ENCODE measurements around the gene OPN4.

The OPN4 gene

DNA sequence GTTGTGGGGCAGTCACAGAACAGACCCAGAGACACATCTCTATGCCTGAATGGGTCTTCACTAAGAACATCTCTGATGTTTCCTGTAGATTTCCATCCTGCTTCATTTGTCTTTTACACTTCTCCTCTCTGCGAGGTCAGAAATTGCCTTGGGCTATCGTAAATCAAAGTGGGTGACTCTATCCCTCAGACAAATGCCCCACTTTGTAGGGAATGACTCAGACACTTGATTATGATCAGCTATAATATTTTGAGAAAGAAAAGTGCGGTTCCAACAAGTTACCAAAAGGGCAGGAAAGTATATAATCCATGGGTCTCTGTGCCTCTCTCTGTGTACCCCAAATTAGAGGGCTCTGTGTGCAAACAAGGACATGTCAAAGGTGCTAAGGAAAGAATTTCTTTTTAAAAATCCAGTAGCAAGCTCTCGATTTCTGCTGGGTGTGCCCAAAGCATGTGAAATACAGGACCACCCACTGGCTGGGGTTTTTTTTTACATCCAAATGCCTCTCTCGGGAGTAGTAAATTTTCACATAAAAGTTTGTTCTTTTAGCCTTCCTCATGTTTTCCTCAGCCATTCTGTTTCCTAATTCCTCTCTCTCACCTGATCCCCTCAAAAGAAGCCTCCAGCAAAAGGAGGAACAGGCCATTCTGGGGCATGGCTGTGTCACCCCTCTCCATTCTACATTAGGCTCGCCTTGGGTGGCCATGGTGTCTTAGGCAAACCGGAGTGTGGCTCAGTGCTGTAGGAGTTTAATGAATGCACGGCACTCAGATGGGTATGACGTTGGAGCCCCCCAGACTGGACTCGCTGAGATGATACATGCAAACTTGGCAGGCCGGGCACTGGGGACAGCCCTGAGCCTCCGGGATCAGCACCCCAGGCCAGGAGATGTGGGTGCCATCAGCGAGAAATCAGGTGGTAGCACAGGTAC is 6.3 kb upstream of the OPN4 start:
- no peak for DNase-seq (ENCODE audit: low read depth)

DNA sequence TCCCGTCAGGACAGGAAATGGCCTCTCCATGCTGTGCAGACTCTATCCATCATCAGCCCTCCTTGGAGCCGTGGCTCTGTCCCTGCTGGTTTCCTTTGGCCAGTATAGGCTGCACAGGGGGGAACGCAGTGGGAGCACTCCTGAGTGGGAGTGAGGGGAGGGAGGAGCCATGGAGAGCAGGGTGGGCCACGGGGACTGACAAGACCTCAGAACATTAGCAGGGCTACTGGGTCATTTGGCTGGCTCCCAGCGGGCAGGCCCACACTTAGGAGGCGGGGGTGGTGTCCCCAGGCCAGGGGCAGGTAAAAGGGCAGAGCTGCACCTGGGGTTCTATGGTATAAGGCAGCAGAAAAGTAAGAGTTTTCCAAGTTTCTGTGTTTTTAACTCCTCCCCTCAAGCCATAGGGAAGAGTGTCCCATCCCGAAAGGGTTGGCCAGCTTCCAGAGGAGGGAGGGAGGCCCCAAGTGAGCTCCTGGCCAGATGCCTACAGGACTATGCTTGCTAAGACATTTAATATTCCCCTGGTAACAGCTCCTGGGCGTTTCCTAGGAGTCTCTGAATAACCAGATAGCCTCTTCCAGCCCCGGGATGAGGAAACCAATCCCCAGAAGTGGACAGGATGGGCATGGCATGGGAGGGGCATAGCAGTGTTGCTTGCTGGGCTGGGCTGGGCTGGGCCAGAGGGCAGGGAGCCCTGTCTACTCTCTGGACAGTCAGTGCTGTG is 5.5 kb upstream of the OPN4 start:
- no peak for DNase-seq (ENCODE audit: low read depth)

DNA sequence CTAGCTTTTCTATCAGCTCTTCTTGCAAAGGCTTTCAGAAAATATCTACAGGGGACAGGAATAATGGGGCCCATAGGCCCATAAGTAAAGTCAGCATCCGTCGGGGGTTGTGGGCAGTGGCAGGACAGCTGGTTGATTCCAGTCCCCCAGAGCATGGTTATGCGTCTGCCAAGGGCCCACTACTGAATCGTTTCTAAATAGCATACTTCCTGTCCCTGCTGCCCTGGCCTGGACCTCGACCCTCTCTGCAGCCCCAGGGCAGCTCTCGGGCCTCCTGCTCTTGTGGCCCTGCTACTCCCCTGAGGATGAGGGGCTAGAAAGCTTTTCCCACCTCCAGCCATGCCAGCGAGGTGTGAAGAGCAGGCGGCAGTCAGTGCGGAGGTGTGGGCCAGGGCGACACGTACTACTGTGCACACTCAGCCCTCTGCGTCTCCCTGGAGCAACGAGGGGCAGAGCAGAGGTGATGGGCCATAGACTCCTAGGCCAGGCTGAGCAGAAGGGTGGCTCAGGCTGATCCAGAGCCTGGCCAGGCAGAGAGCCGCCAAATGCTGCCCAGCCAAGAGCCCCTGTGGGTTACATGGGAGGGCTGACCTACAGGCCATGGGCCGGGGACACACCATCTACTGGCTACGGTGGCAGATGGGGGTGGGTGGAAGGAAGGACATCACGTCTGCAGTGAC is 4.7 kb upstream of the OPN4 start:
- no peak for DNase-seq (ENCODE audit: low read depth)

DNA sequence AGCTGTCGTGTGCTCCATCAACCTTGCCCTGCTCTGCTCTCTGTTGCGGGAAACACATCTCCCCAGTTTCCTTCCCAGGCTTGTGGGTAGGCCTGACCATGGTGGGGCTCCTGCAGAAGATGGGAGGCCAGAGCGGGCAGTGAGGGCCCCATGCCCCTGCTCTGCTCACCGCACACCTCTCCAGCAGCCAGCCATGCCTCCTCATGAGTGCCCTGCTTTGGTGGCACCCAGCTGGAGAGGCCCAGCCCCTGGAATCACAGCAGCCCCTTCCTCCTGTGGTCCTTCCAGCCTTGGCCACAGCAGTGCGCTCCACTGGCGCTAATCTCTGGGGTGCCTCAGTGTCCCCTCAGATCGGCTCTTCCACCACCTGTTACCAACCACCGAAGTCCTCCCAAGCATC is 4.2 kb upstream of the OPN4 start:
- no peak for DNase-seq (ENCODE audit: low read depth)

DNA sequence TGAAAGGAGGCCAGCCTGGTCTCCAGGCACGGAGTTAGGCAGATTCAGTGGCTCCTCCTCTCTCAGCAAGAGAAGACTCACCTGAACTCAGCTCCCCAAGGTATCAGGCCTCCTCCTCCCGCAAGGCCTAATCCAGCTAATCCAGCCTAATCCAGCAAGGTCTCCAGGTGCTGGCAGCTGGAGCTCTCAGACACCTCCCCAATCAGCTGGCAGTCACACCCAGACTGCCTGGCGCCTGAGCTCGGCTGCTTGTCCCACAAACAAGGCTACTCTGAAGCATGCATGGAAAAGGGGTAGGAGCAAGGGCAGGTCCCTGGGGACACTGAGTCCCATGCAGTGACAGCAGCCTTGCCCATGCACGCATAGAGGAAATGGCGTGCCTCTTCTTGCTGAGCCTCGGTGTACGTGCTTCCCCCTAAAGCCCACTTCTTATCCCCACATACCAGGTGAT is 3.3 kb upstream of the OPN4 start:
- DNase-seq (ENCODE audit: low read depth) = no peak

DNA sequence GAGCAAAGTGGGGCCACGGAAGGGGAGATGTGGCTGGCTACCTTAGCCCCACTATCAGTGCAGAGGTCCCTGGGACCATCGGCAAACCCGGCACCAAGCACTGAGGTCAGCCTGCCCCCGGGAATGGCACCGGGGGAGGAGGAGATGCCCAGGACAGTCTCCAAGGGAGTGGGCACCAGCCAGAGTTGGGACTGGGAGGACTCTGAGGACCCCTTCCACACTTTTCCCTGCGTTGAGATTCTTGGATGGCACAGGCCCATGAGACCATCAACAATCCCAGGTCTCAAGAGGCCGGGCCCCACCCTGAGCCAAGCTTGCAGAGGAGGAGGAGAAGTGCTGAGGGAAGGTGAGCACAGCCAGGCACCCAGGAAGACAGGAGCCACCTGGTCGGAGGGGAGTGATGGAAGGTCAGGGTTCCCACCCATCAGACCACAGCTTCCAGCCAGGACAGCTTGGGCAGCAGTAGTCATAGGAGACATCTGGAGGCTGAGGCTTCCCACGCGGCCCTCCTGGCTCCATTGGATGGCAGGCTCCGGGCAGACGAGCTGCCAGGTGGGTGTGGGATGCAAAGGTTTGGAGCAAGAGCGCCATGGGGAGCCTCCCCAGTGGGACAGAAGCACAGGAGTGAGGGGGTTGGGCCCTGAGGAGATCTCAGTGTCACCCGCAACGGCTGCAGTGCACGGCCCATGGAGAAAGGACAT is 2.6 kb upstream of the OPN4 start:
- DNase-seq (ENCODE audit: low read depth) = no peak

DNA sequence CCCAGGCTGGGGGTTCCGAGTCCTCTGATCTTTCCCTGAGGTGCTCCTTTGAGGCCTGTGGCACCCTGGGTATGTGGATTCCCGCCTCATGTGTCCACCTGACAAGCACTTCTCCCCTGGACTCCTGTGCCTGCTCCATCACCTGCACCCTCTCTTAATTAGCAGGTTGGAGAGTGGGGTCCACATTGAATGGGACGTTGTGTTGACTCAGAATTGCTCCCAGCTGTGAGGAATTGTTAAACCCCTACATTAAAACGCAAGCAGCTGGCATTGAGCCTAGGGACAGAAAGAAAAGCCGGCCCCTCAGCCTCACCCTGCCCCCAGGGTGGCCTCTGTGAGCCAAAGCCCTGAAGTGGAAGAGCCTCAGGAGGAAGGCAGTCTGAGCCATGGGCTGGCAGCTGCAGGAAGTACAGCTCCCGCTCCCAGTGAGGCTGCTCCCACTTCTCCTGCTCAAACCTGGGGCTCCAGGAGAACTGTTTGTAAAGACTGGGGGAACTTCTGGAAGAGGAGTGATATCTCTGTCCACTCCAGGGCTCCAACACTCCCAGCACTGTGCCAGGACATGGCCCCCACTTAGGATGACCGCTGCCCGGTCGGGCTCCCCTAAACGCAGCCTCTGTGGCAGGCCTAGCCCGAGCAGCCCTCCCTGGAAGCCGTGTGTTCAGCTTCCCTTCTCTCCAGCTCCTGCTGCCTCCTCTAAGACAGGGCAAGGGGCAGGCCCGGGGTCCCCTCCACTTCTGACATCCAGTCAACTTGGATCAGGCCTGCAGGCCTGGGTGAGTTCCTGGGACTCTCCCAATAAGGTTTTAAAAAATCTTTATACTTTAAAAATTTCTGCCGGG is 1.8 kb upstream of the OPN4 start:
- no peak for DNase-seq (ENCODE audit: low read depth)

DNA sequence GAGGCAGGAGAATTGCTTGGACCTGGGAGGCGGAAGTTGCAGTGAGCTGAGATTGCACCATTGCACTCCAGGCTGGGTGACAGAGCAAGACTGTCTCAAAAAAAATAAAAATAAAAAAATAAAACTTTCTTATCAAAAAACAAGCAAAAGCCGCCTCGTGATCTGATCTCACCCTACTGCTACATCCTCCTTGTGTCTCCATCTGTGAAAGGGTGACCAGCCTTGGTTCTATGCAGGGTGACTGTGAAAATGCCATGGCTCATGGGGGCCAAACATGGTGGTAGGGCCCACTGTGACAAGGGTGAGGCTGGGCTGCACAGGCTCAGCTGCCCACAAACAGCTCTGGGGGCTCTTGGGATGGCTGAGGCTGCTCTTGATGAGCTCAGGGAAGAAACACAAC is 968 bp upstream of the OPN4 start:
- DNase-seq (ENCODE audit: low read depth) = no peak

DNA sequence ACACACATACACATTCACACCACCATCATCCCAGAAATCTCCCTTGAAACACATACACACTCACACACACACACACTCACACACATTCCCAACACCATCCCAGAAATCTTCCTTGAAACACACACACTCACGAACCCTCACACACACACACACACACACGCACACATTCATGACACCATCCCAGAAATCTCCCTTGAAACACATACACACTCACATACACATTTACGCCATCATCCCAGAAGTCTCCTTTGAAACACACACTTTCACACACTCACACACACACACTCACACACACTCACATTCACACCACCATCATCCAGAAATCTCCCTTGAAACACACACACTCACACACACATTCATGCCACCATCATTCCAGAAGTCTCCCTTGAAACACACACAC is 360 bp upstream of the OPN4 start:
- DNase-seq (ENCODE audit: low read depth) = no peak

DNA sequence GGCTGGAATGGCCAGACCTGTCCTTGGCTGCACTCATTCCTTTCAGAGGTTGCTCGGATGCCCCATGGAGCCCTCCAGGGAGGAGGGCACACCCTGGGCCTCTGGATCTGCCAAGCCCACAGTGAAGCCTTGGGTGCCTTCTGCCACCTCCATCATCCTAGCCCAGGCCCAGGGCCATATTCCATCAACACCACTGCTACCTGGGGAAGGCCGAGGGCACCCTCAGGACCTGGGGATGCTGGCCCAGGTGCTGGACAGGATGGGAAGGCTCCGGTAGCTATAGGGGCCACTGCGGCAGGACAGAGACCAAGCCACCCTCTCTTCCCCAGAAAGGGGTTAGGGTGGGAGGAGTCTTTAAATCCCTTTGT is 810 bp downstream of the OPN4 start:
- DNase-seq (ENCODE audit: low read depth) = no peak

DNA sequence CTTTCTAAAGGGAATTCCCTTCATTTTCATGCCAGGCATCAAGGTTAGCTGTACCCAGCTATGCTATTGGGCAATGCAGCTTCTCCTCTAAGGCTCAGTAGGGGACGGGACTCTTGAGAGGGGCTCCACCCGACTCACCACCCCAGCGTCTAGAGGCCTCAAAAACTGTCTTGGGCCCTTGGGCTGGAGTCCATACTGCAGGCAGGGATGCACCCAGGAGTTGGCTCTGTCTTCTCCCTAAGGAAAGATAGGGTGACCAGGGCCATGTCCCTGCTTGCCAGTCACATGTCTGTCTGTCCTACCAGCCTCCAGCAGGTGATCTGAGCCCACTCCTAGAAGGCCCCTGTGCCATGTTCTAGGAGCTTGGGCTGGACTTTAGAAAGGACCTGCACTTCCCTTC is 1.2 kb downstream of the OPN4 start:
- no peak for DNase-seq (ENCODE audit: low read depth)

DNA sequence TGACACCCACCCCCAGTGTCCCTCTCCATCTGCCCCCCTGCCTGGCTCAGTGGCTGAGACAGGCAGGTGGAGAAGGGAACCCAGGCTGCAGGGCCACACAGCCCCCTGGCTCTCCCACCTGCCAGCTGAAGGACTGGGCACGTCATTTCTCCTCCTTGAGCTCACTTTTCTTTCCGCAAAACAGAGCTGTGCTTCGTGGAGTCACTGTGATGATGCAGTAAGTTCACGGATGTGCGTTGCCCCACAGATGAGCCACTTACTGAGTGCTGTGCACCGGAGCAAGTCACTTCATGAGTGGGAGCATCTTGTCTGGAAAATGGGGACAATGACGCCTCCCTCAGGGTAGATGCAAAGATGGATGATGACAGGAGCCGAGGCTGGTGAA is 2.7 kb downstream of the OPN4 start:
- DNase-seq (ENCODE audit: low read depth) = no peak

DNA sequence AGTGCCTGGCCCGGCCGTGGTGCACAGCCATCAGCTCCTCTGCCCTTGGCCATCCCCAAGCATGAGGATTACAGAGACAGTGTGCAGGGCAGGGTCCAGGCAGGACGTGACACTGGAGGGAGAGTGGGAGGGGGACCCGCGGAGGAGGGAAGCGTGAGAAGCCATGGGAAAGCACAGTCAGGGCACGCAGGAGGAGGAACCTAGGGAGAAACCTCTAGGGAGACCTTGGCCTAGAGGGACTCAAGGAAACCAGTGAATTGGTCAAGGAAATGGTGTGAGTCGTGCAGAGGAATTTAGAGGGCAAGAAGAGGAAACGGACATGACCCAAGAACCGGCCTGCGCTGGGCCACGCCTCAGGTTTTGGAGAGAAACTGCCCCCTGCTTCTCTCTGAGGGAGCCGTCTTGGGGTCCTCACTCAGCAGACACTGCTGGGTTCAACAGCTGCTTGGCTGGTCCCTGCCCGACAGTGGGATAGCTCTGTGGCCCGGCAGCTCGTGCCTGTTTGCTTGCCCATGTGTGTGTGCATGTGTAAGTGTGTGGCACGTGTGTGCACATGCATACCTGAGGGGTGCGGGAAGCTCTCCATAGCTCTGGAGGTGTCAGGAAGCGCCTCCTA is 3.2 kb downstream of the OPN4 start:
- no peak for DNase-seq (ENCODE audit: low read depth)

DNA sequence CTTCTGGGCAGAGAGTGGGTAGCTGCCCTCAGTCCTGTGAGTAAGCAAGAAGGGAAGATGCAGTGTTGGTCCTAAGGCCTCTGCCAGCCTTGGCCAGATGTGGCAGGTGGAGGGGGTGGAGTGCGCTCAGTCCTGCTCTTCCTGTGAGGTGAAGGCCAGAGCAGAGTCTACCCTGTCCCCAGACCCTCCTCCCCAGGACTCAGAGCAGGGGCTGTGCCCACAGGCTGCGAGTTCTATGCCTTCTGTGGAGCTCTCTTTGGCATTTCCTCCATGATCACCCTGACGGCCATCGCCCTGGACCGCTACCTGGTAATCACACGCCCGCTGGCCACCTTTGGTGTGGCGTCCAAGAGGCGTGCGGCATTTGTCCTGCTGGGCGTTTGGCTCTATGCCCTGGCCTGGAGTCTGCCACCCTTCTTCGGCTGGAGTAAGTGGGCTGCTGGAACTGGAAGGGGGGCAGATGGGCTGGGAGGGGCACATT is 4.0 kb downstream of the OPN4 start:
- DNase-seq (ENCODE audit: low read depth) = no peak

DNA sequence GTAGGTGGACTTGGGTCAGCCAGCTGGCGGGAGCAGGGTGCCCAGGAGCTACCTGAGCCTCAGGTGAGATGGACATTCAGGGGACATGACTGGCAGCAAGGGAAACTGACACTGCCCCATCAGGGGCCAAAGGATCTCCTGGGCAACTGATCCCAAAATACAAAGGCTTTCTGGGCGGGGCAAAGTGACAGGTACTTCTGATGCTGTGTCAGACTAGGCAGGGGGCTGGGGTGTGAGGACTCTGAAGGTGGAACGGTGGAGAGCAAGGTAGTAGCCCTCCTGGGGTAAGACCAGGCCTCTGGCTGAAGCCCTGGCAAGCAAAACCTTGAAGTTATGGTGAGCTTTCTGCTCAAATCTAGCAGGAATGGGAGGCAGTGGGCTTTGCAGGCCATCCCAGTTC is 4.4 kb downstream of the OPN4 start:
- DNase-seq (ENCODE audit: low read depth) = no peak

DNA sequence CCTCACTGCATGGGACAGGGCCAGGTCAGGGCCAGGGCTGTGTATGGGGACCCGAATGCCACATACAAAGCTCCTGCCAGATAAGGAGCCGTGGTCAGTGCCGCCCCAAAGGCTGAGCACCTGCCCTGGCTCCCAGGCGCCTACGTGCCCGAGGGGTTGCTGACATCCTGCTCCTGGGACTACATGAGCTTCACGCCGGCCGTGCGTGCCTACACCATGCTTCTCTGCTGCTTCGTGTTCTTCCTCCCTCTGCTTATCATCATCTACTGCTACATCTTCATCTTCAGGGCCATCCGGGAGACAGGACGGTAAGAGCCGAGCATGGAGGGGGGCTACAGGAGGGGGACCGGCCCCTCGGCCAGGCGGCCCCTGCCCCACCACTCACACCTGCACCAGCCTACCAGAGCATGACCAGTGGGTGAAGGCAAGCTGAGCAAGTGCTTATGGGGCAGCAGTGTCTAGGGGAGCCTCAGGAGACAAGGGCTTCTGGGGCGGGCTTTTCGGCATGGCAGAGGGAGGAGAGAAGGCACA is 4.9 kb downstream of the OPN4 start:
- DNase-seq (ENCODE audit: low read depth) = no peak

DNA sequence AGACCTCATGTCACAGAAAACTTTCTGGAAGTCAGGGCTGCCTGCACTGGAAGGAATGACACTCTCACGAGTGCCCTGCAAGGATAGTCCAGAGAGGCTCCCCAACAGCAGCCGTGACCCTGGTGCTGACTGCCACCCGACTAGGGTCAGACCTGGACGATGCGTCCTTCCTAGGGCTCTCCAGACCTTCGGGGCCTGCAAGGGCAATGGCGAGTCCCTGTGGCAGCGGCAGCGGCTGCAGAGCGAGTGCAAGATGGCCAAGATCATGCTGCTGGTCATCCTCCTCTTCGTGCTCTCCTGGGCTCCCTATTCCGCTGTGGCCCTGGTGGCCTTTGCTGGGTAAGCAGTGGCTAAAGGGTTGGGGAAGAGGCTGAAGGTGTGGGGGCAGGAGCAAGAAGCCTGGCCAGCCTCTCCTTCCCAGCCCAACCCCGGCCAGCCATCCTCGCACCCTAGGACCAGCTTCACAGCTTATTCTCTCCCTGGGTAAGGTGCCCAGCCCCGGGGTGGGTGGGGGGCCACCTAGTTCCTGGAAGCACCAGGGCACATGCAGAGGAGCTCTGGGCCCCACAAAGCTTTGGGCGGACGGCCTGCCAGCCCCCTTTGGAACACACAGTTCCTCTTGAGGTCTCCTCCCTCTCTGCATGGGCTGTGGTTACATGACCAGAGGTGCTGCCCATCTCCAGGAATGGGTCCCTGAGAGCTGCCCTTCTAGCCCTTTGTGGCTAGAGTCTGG is 5.5 kb downstream of the OPN4 start:
- DNase-seq (ENCODE audit: low read depth) = no peak

DNA sequence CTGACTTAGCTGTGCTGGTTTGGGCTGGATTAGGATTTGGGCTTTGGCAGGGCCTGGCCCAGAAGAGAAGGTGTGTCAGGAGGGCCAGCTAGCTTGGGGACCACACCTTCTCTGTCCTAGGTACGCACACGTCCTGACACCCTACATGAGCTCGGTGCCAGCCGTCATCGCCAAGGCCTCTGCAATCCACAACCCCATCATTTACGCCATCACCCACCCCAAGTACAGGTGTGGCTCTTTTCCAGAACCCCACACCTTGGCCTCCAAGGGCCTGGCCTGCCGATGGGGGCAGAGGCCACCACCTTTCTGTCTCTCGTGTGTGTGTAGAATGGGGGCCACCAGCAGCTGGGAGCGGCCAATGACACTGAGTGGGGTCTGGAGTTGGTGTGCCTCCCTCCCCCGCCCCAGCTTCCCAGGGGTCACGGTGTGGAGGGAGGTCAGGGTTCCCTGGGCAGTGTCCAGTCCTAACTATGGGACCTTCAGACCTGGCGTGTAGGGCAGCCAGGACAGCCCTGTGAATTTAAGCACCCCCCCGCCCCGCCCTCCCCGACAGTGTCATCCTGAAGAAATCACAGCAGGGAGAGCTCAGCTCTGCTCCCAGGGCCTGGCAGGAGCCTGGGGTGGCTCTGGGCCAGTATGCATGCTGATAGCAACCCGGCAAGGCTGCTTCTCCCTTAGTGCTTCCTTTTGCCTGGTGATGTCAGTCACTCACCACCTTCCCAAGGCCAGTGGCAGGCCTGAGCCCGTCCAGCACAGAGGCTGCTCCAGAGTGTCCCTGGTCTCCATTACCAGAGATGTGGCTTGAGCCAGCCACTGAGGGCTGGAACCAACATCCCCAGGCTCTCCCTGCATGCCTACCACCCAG is 7.0 kb downstream of the OPN4 start:
- DNase-seq (ENCODE audit: low read depth) = peak; percentile 31
